Mucosa of stomach (tissue), 1 donor: ENCODE data around the gene SUSD3.
"Not testable (repeated sequence)": the region's sequence is repeated elsewhere in the genome, so short reads cannot be mapped to it uniquely, and the experiment has no call there.

Experiments
- H3K27me3 ChIP-seq: one replicate; pipeline ENCODE4 v1.7.0; 2013; ENCODE audit warnings: mild to moderate bottlenecking, low read length; ENCODE audit not compliant: control insufficient read depth, insufficient read depth
- H3K36me3 ChIP-seq: one replicate; pipeline ENCODE4 v1.7.0; 2013; ENCODE audit warnings: low read length; ENCODE audit not compliant: control insufficient read depth, insufficient read depth
- H3K4me1 ChIP-seq: one replicate; pipeline ENCODE4 v1.7.0; 2013; ENCODE audit warnings: mild to moderate bottlenecking, low read length; ENCODE audit not compliant: control insufficient read depth, insufficient read depth
- H3K4me3 ChIP-seq: one replicate; pipeline ENCODE4 v1.7.0; 2013; ENCODE audit warnings: low read length
- H3K9ac ChIP-seq: one replicate; pipeline ENCODE4 v1.7.0; 2013; ENCODE audit warnings: mild to moderate bottlenecking, low read length, moderate library complexity
- H3K9me3 ChIP-seq: one replicate; pipeline ENCODE4 v1.7.0; 2013; ENCODE audit warnings: mild to moderate bottlenecking, low read length, moderate library complexity; ENCODE audit not compliant: control insufficient read depth
- donor health status: Pancreatic carcinoma.

Gene SUSD3

GRCh38 chr9:93058355-93059010 is at the start of gene SUSD3:
TSS of gene SUSD3 (plus strand) at chr9:93058701. CDS start at chr9:93058743, 42 bp downstream.
- peaks cover 26% of the 10 kb centered on the region for H3K4me1 ChIP-seq
- peak within 1 kb of the TSS; percentile 37 for H3K9ac ChIP-seq
- no peaks in the 10 kb centered on the region for H3K27me3 ChIP-seq
- H3K36me3 ChIP-seq, result no peaks in the 10 kb centered on the region
- H3K4me3 ChIP-seq, result no peak within 1 kb of the TSS
- no peaks in the 10 kb centered on the region for H3K9me3 ChIP-seq

- Histone ChIP-seq H3K4me3 (no peak overlapping the region), H3K27me3 (no peaks in the 10 kb centered on the region), H3K9me3 (no peaks in the 10 kb centered on the region), H3K4me1 (no peaks in the 10 kb centered on the region), H3K9ac (no peak overlapping the region), H3K36me3 (no peaks in the 10 kb centered on the region)
Observed at GRCh38 chr9:93009337-93010015, 49.0 kb upstream of the SUSD3 start.

GRCh38 chr9:93010056-93010455 is 48.4 kb upstream of the SUSD3 start:
- no peaks in the 10 kb centered on the region for H3K36me3 ChIP-seq
- H3K4me3 ChIP-seq, result no peak overlapping the region

GRCh38 chr9:93010704-93011103 is 47.8 kb upstream of the SUSD3 start:
- Histone ChIP-seq H3K4me1 (no peaks in the 10 kb centered on the region), H3K27me3 (no peaks in the 10 kb centered on the region), H3K9ac (no peak overlapping the region), H3K36me3 (no peaks in the 10 kb centered on the region), H3K4me3 (no peak overlapping the region), H3K9me3 (no peaks in the 10 kb centered on the region)

More at GRCh38 chr9:93010056-93010455, 48.4 kb upstream of the SUSD3 start:
- H3K4me1 ChIP-seq, result no peaks in the 10 kb centered on the region
- no peak overlapping the region for H3K9ac ChIP-seq
- no peaks in the 10 kb centered on the region for H3K27me3 ChIP-seq
- no peaks in the 10 kb centered on the region for H3K9me3 ChIP-seq

GRCh38 chr9:93011114-93011513 is 47.4 kb upstream of the SUSD3 start:
- Histone ChIP-seq H3K36me3 (no peaks in the 10 kb centered on the region), H3K27me3 (no peaks in the 10 kb centered on the region), H3K9me3 (no peaks in the 10 kb centered on the region), H3K9ac (no peak overlapping the region), H3K4me3 (no peak overlapping the region), H3K4me1 (no peaks in the 10 kb centered on the region)

GRCh38 chr9:93012963-93013855 is 45.3 kb upstream of the SUSD3 start:
- no peaks in the 10 kb centered on the region for H3K9me3 ChIP-seq
- no peak overlapping the region for H3K9ac ChIP-seq
- no peak overlapping the region for H3K4me3 ChIP-seq
- H3K27me3 ChIP-seq, result no peaks in the 10 kb centered on the region
- no peaks in the 10 kb centered on the region for H3K4me1 ChIP-seq
- H3K36me3 ChIP-seq, result no peaks in the 10 kb centered on the region

GRCh38 chr9:93013856-93014582 is 44.5 kb upstream of the SUSD3 start:
- Histone ChIP-seq H3K4me3 (no peak overlapping the region), H3K36me3 (no peaks in the 10 kb centered on the region)

GRCh38 chr9:93015190-93015589 is 43.3 kb upstream of the SUSD3 start:
- H3K27me3 ChIP-seq, H3K4me3 ChIP-seq, H3K9ac ChIP-seq, H3K4me1 ChIP-seq, H3K9me3 ChIP-seq, H3K36me3 ChIP-seq: not testable (repeated sequence)

More at GRCh38 chr9:93013856-93014582, 44.5 kb upstream of the SUSD3 start:
- H3K9me3 ChIP-seq, result no peaks in the 10 kb centered on the region
- no peak overlapping the region for H3K9ac ChIP-seq
- no peaks in the 10 kb centered on the region for H3K27me3 ChIP-seq
- H3K4me1 ChIP-seq, result no peaks in the 10 kb centered on the region

- no peaks in the 10 kb centered on the region for H3K36me3 ChIP-seq
- H3K4me1 ChIP-seq, result no peaks in the 10 kb centered on the region
- H3K4me3 ChIP-seq, result no peak overlapping the region
- no peaks in the 10 kb centered on the region for H3K27me3 ChIP-seq
- no peak overlapping the region for H3K9ac ChIP-seq
- no peaks in the 10 kb centered on the region for H3K9me3 ChIP-seq
Observed at GRCh38 chr9:93017621-93018020, 40.9 kb upstream of the SUSD3 start.

GRCh38 chr9:93020151-93020550 is 38.4 kb upstream of the SUSD3 start:
- Histone ChIP-seq H3K9me3 (no peaks in the 10 kb centered on the region), H3K27me3 (no peaks in the 10 kb centered on the region), H3K4me1 (no peaks in the 10 kb centered on the region), H3K4me3 (no peak overlapping the region), H3K36me3 (no peaks in the 10 kb centered on the region), H3K9ac (no peak overlapping the region)

- H3K4me3 ChIP-seq, result no peak overlapping the region
- no peak overlapping the region for H3K9ac ChIP-seq
- no peaks in the 10 kb centered on the region for H3K27me3 ChIP-seq
- H3K4me1 ChIP-seq, result no peaks in the 10 kb centered on the region
- no peaks in the 10 kb centered on the region for H3K9me3 ChIP-seq
- no peaks in the 10 kb centered on the region for H3K36me3 ChIP-seq
Observed at GRCh38 chr9:93020771-93021670, 37.5 kb upstream of the SUSD3 start.
